HG02938 (cell line): ENCODE data around the gene ICA1.

ENCODE experiments used
- ATAC-seq: cut with Tn5 transposase; IDR thresholded peaks from one replicate; pipeline ENCODE4 v1.9.1; 2021; ENCODE audit warnings: mild to moderate bottlenecking, moderate library complexity; ENCODE audit not compliant: unreplicated experiment

Gene ICA1

DNA sequence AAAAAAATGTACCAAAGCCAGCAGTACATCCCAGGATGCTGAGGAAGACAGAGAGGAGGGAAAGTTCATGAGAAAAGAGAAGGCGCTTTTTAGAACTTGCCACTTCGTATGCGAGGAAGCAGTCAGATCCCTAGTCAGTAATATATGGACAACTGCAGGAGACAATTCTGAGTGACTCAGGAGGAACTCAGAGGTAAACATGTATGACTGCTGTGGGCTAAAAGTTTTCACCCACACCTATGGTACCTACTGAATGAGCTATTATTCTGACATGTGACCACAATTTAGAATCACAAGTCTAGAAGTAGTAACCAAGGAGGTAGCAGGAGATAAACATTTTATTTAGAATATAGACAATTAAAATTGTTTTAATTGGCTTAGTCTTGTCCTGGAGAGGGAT is 126.5 kb downstream of the ICA1 start:
- no peak for ATAC-seq

DNA sequence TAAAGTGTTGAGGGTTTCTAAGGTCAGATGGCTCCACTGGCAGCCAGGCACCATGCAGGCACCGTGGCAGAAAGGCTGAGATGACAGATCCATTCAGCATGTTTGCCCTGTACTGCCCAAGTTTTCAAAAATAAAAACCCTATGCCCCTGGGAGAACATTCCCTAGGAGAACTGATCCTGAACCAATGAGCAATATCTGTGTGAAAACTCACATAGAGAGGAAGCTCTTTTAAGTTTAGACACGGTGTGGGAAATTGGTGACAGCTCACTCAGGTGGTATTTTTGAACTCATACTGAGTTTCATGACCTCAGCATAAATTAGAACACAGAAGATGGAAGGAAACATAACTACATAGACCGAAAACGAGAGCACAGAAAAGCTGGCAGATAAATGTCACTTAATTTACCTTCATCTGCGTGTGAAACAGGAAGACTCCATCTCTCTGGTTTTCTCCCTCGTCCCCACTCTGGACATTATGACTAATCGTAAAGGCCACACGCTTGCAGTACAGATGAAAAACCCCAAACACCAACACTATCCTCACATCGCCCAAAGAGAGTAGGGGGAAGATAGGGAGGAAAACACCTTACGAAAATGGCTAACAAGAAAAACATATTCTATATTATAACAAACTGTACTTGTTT is 127.8 kb downstream of the ICA1 start:
- peak; percentile 72 for ATAC-seq

DNA sequence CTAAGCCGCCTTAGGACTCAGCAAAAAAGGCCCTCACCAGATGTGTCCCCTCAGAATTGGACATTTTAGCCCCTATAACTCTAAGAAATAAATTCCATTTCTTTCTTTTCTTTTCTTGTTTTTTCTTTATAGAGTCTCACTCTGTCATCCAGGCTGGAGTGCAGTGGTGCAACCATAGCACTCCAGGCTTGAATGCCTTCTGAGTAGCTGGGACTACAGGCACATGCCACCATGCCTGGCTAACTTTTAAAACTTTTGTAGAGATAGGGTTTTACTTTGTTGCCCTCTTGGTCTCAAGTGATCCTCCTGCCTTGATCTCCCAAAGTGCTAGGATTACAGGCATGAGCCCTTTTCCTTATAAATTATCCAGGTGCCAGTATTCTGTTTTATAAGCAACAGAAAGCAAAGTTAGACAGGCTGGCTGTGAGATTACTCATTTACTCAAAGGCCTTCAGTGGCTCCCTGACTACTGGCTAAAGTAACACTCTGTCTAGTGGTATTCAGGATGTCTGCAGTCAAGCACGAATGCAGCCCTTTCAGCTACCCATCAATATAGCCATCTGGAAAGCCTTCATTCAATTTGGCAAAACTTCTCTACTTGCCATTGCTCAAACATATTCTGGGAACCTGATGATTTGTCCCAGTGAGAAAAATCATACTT is 128.6 kb downstream of the ICA1 start:
- peak; percentile 24 for ATAC-seq

GRCh38 chr7:8131694-8132605 is 130.0 kb downstream of the ICA1 start:
- ATAC-seq, result peak; percentile 51

- ATAC-seq, result no peak
These were observed 131.3 kb downstream of the ICA1 start for GRCh38 chr7:8130663-8131062.

GRCh38 chr7:8129318-8129659 is 132.7 kb downstream of the ICA1 start:
- ATAC-seq, result no peak

DNA sequence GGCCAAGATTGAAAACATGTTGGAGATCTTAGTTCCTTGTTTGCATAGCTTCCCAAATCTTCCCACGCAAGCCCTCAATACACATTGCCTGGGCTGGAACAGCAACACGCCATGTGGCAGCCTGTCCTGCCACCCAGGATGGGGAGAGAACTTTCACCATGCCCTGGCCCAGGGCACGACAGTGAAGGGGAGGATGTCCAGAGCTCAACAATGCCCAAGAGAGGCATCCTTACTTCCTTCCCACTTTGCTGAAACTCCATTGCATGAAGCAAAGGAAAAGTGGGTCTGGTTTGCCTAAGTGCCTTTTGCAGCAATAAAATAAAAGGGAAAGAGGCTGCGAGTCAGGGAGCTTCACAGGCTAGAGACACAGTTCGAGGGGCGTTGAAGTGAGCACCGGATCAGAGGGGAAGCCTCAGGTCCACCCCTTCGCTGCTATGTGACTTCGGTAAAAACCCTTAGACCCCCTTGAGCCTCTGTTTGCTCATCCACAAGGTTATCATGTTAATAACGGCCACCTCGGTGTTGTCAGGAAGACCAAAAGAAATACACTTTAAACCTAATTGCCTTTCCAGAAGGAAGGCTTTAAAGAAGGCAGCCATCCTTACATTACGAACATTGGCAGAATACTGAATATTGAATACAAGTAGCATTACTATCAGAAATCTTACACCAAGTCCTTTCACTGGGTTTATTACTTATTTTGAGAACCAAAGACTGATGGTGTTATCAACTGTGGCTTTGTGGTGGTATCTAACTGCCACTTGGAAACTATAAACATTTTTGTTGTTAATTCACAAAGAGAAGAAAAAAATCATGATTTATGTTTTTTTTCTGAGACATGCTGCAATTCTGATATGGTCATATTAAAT is 133.3 kb downstream of the ICA1 start:
- no peak for ATAC-seq

- ATAC-seq, result no peak
These were observed 135.3 kb downstream of the ICA1 start for GRCh38 chr7:8126601-8127167.

- peak; percentile 64 for ATAC-seq
These were observed 136.1 kb downstream of the ICA1 start for GRCh38 chr7:8125680-8126444.

GRCh38 chr7:8121243-8121642 is 140.7 kb downstream of the ICA1 start:
- ATAC-seq, result peak; percentile 24

GRCh38 chr7:8120390-8121058 is 141.4 kb downstream of the ICA1 start:
- no peak for ATAC-seq

- no peak for ATAC-seq
These were observed 142.7 kb downstream of the ICA1 start for GRCh38 chr7:8119262-8119661.

- no peak for ATAC-seq
These were observed 144.8 kb downstream of the ICA1 start for GRCh38 chr7:8117195-8117594.

- peak; percentile 91 for ATAC-seq
These were observed 146.2 kb downstream of the ICA1 start for GRCh38 chr7:8115547-8116402.

GRCh38 chr7:8114175-8114574 is 147.8 kb downstream of the ICA1 start:
- no peak for ATAC-seq

DNA sequence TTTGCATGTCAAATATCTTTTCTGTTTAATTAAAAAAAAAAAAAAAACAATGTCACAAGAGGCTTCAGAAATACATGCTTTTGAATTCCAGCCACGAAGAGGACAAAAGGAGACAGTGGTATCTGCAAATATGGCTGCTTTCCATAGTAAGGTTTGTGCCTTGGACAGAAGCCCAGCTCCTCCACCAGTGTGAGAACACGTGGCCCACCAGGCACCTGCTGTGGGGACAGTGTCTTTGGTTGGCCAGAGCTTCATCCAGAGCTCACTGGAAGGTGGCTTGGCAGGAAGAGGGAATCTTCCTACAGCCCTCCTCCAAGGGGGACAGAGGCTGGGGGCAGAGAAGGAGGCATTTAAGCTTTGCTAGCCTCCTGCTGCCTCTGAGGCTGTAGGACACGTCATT is 148.8 kb downstream of the ICA1 start:
- no peak for ATAC-seq

- ATAC-seq, result no peak
These were observed 149.3 kb downstream of the ICA1 start for GRCh38 chr7:8112685-8113084.

GRCh38 chr7:8111282-8111960 is 150.5 kb downstream of the ICA1 start:
- ATAC-seq, result no peak
